ENCODE results near the gene STXBP1.

Gene STXBP1

GRCh38 chr9:127611899-127612790 is at the start of gene STXBP1:
Gene STXBP1 (plus strand): TSS chr9:127612277. CDS start chr9:127612404, 127 bp downstream.
- Histone ChIP-seq H3K9me3 (ENCODE audit: control insufficient read depth, low read length) (no peaks in the 10 kb centered on the region), H3K27me3 (ENCODE audit: control insufficient read depth, insufficient read depth, low read length) (peaks cover 24% of the 10 kb centered on the region), H3K9ac (ENCODE audit: low read length) (peak within 1 kb of the TSS; percentile 54), H3K4me3 (ENCODE audit: low read length) (peak within 1 kb of the TSS; percentile 84), H3K4me1 (ENCODE audit: control insufficient read depth, insufficient read depth, low read length) (peaks cover 21% of the 10 kb centered on the region), H3K36me3 (ENCODE audit: control insufficient read depth, insufficient read depth, low read length) (no peaks in the 10 kb centered on the region)

GRCh38 chr9:127562279-127562796 is 49.7 kb upstream of the STXBP1 start:
- peaks cover 9% of the 10 kb centered on the region for H3K36me3 ChIP-seq (ENCODE audit: control insufficient read depth, insufficient read depth, low read length)
- no peak overlapping the region for H3K4me3 ChIP-seq (ENCODE audit: low read length)
- H3K4me1 ChIP-seq (ENCODE audit: control insufficient read depth, insufficient read depth, low read length) = peaks cover 88% of the 10 kb centered on the region
- H3K9me3 ChIP-seq (ENCODE audit: control insufficient read depth, low read length) = no peaks in the 10 kb centered on the region
- no peak overlapping the region for H3K9ac ChIP-seq (ENCODE audit: low read length)
- H3K27me3 ChIP-seq (ENCODE audit: control insufficient read depth, insufficient read depth, low read length) = no peaks in the 10 kb centered on the region

GRCh38 chr9:127562841-127563401 is 49.2 kb upstream of the STXBP1 start:
- no peaks in the 10 kb centered on the region for H3K27me3 ChIP-seq (ENCODE audit: control insufficient read depth, insufficient read depth, low read length)
- peaks cover 82% of the 10 kb centered on the region for H3K4me1 ChIP-seq (ENCODE audit: control insufficient read depth, insufficient read depth, low read length)
- H3K9me3 ChIP-seq (ENCODE audit: control insufficient read depth, low read length) = no peaks in the 10 kb centered on the region
- H3K36me3 ChIP-seq (ENCODE audit: control insufficient read depth, insufficient read depth, low read length) = peaks cover 9% of the 10 kb centered on the region
- no peak overlapping the region for H3K4me3 ChIP-seq (ENCODE audit: low read length)
- H3K9ac ChIP-seq (ENCODE audit: low read length) = peak overlapping the region; percentile 11

GRCh38 chr9:127563579-127563978 is 48.5 kb upstream of the STXBP1 start:
- Histone ChIP-seq H3K27me3 (ENCODE audit: control insufficient read depth, insufficient read depth, low read length) (no peaks in the 10 kb centered on the region), H3K36me3 (ENCODE audit: control insufficient read depth, insufficient read depth, low read length) (peaks cover 9% of the 10 kb centered on the region), H3K4me3 (ENCODE audit: low read length) (no peak overlapping the region), H3K4me1 (ENCODE audit: control insufficient read depth, insufficient read depth, low read length) (peaks cover 76% of the 10 kb centered on the region), H3K9me3 (ENCODE audit: control insufficient read depth, low read length) (no peaks in the 10 kb centered on the region), H3K9ac (ENCODE audit: low read length) (no peak overlapping the region)

- Histone ChIP-seq H3K36me3 (ENCODE audit: control insufficient read depth, insufficient read depth, low read length) (peaks cover 9% of the 10 kb centered on the region), H3K9me3 (ENCODE audit: control insufficient read depth, low read length) (no peaks in the 10 kb centered on the region), H3K4me1 (ENCODE audit: control insufficient read depth, insufficient read depth, low read length) (peaks cover 68% of the 10 kb centered on the region), H3K4me3 (ENCODE audit: low read length) (no peak overlapping the region), H3K9ac (ENCODE audit: low read length) (no peak overlapping the region), H3K27me3 (ENCODE audit: control insufficient read depth, insufficient read depth, low read length) (no peaks in the 10 kb centered on the region)
These were observed 46.8 kb upstream of the STXBP1 start for GRCh38 chr9:127565231-127565630.

GRCh38 chr9:127566351-127567001 is 45.6 kb upstream of the STXBP1 start:
- no peaks in the 10 kb centered on the region for H3K27me3 ChIP-seq (ENCODE audit: control insufficient read depth, insufficient read depth, low read length)
- no peaks in the 10 kb centered on the region for H3K36me3 ChIP-seq (ENCODE audit: control insufficient read depth, insufficient read depth, low read length)
- peaks cover 64% of the 10 kb centered on the region for H3K4me1 ChIP-seq (ENCODE audit: control insufficient read depth, insufficient read depth, low read length)
- H3K9me3 ChIP-seq (ENCODE audit: control insufficient read depth, low read length) = no peaks in the 10 kb centered on the region
- H3K9ac ChIP-seq (ENCODE audit: low read length) = peak overlapping the region; percentile 80
- peak overlapping the region; percentile 92 for H3K4me3 ChIP-seq (ENCODE audit: low read length)

- H3K27me3 ChIP-seq (ENCODE audit: control insufficient read depth, insufficient read depth, low read length) = no peaks in the 10 kb centered on the region
- H3K9me3 ChIP-seq (ENCODE audit: control insufficient read depth, low read length) = no peaks in the 10 kb centered on the region
- peaks cover 57% of the 10 kb centered on the region for H3K4me1 ChIP-seq (ENCODE audit: control insufficient read depth, insufficient read depth, low read length)
- H3K4me3 ChIP-seq (ENCODE audit: low read length) = peak overlapping the region; percentile 92
- H3K36me3 ChIP-seq (ENCODE audit: control insufficient read depth, insufficient read depth, low read length) = no peaks in the 10 kb centered on the region
- peak overlapping the region; percentile 80 for H3K9ac ChIP-seq (ENCODE audit: low read length)
These were observed 44.9 kb upstream of the STXBP1 start for GRCh38 chr9:127567035-127567729.

- Histone ChIP-seq H3K9ac (ENCODE audit: low read length) (peak overlapping the region; percentile 80), H3K4me1 (ENCODE audit: control insufficient read depth, insufficient read depth, low read length) (peaks cover 55% of the 10 kb centered on the region), H3K9me3 (ENCODE audit: control insufficient read depth, low read length) (no peaks in the 10 kb centered on the region), H3K27me3 (ENCODE audit: control insufficient read depth, insufficient read depth, low read length) (no peaks in the 10 kb centered on the region), H3K36me3 (ENCODE audit: control insufficient read depth, insufficient read depth, low read length) (no peaks in the 10 kb centered on the region), H3K4me3 (ENCODE audit: low read length) (peak overlapping the region; percentile 92)
These were observed 44.1 kb upstream of the STXBP1 start for GRCh38 chr9:127567730-127568617.

- Histone ChIP-seq H3K4me3 (ENCODE audit: low read length) (peak overlapping the region; percentile 92), H3K36me3 (ENCODE audit: control insufficient read depth, insufficient read depth, low read length) (no peaks in the 10 kb centered on the region), H3K27me3 (ENCODE audit: control insufficient read depth, insufficient read depth, low read length) (no peaks in the 10 kb centered on the region), H3K9ac (ENCODE audit: low read length) (peak overlapping the region; percentile 80), H3K9me3 (ENCODE audit: control insufficient read depth, low read length) (no peaks in the 10 kb centered on the region), H3K4me1 (ENCODE audit: control insufficient read depth, insufficient read depth, low read length) (peaks cover 55% of the 10 kb centered on the region)
These were observed 43.5 kb upstream of the STXBP1 start for GRCh38 chr9:127568618-127568970.

- Histone ChIP-seq H3K9ac (ENCODE audit: low read length) (peak overlapping the region; percentile 80), H3K9me3 (ENCODE audit: control insufficient read depth, low read length) (no peaks in the 10 kb centered on the region), H3K36me3 (ENCODE audit: control insufficient read depth, insufficient read depth, low read length) (no peaks in the 10 kb centered on the region), H3K27me3 (ENCODE audit: control insufficient read depth, insufficient read depth, low read length) (no peaks in the 10 kb centered on the region), H3K4me3 (ENCODE audit: low read length) (peak overlapping the region; percentile 48), H3K4me1 (ENCODE audit: control insufficient read depth, insufficient read depth, low read length) (peaks cover 60% of the 10 kb centered on the region)
These were observed 42.8 kb upstream of the STXBP1 start for GRCh38 chr9:127568971-127569885.

Measured in mucosa of stomach (tissue), 1 donor.